HG03060 (cell line): ENCODE measurements around the gene NOTCH4.
"Not testable (repeated sequence)": the region's sequence is repeated elsewhere in the genome, so short reads cannot be mapped to it uniquely, and the experiment has no call there.

Experiments used
- ATAC-seq: cut with Tn5 transposase; IDR thresholded peaks from one replicate; pipeline ENCODE4 v1.9.1; 2021; ENCODE audit warnings: low read depth, moderate number of reproducible peaks; ENCODE audit not compliant: unreplicated experiment

Gene NOTCH4

GRCh38 chr6:32220021-32220420 lies 3.8 kb downstream of the NOTCH4 start:
- no peak for ATAC-seq

GRCh38 chr6:32218167-32218566 lies 5.7 kb downstream of the NOTCH4 start:
- ATAC-seq = no peak

- no peak for ATAC-seq
Measured at GRCh38 chr6:32216998-32217397, 6.9 kb downstream of the NOTCH4 start.

- ATAC-seq = no peak
Measured at GRCh38 chr6:32216285-32216684, 7.6 kb downstream of the NOTCH4 start.

- no peak for ATAC-seq
Measured at GRCh38 chr6:32215617-32216016, 8.2 kb downstream of the NOTCH4 start.

GRCh38 chr6:32214126-32214525 lies 9.7 kb downstream of the NOTCH4 start:
- no peak for ATAC-seq

- ATAC-seq = no peak
Measured at GRCh38 chr6:32213649-32214048, 10.2 kb downstream of the NOTCH4 start.

- no peak for ATAC-seq
Measured at GRCh38 chr6:32212076-32212760, 11.6 kb downstream of the NOTCH4 start.

- not testable (repeated sequence) for ATAC-seq
Measured at GRCh38 chr6:32211432-32211831, 12.4 kb downstream of the NOTCH4 start.

GRCh38 chr6:32210191-32210601 lies 13.7 kb downstream of the NOTCH4 start:
- ATAC-seq = no peak

- ATAC-seq = no peak
Measured at GRCh38 chr6:32208996-32209395, 14.9 kb downstream of the NOTCH4 start.

- no peak for ATAC-seq
Measured at GRCh38 chr6:32204268-32204715, 19.6 kb downstream of the NOTCH4 start.

GRCh38 chr6:32203426-32204267 lies 20.2 kb downstream of the NOTCH4 start:
- ATAC-seq = no peak

- ATAC-seq = no peak
Measured at GRCh38 chr6:32202186-32202585, 21.7 kb downstream of the NOTCH4 start.

- no peak for ATAC-seq
Measured at GRCh38 chr6:32200711-32201475, 23.0 kb downstream of the NOTCH4 start.

- ATAC-seq = no peak
Measured at GRCh38 chr6:32198866-32199265, 25.0 kb downstream of the NOTCH4 start.

GRCh38 chr6:32198345-32198696 lies 25.5 kb downstream of the NOTCH4 start:
- ATAC-seq = no peak

- ATAC-seq = no peak
Measured at GRCh38 chr6:32196682-32197616, 26.9 kb downstream of the NOTCH4 start.

- peak; percentile 61 for ATAC-seq
Measured at GRCh38 chr6:32195902-32196681, 27.8 kb downstream of the NOTCH4 start.

GRCh38 chr6:32195652-32195901 lies 28.3 kb downstream of the NOTCH4 start:
- no peak for ATAC-seq
